Heart left ventricle (tissue), 13 donors: Measurements from ENCODE around the gene TAF5L.

Experiments
- CTCF ChIP-seq, 12 donors: fragments of 200-600 bp; sonication (generic) in 4 of 12; IDR thresholded peaks; one replicate each; pipeline versions ENCODE4 v1.5.0 to v1.8.0; 2018 to 2022; ENCODE audit warnings: antibody characterized with exemption in 12 of 12, mild to moderate bottlenecking in 5 of 12
- POLR2A ChIP-seq, 2 donors: fragments of 450-650 bp; IDR thresholded peaks; one replicate each; pipeline ENCODE4 v1.6.1; 2017; ENCODE audit warnings: antibody characterized with exemption in 2 of 2, mild to moderate bottlenecking in 2 of 2, moderate library complexity in 2 of 2
- donor health status: ischemic (EF 13 %, LVEDD 7.1; RV severe dilation, severe dysfunction).
- donor health status: DM: no; HTN: yes; CAD: no.
- donor health status: DM: no; HTN: no; CAD: no.
- donor health status: ischemic (EF 25% LVEDD 6.9; RV normal size, moderate dysfunction).
- donor health status: ischemic (EF 25% LVEDD 5.7; RV mildly dilated, moderate dysfunction).
- donor health status: ischemic (EF 35%, LVEDD 5.7; RV mildly dilated, moderate dysfunction).
- donor health status: nonischemic (EF 11% LVEDD 7.7; RV severe dilation, severe dysfunction).
- donor health status: DM: yes; HTN: yes; CAD: no.
- donor health status: PGD.
- donor health status: ischemic (EF 29% LVEDD 5.4; RV normal size, mild dysfunction).
- donor health status: nonischemic (EF 23%, LVEDD 6.1; RV moderate dilation, normal function).

GRCh38 chr1:229651546-229651945 lies 25.6 kb upstream of the TAF5L start:
- no peak for TF ChIP-seq CTCF (IDR thresholded peaks at IDR 0.05)
- no peak for TF ChIP-seq POLR2A (IDR thresholded peaks at IDR 0.05)
